Nephron progenitor cell (in vitro differentiated cells): ENCODE results near the gene HDAC9.
A peak's percentile ranks its signal among the peaks of the same experiment; 100 is the strongest.

Experiments
- DNase-seq: peaks from one replicate; pipeline ENCODE4 v3.0.0; 2021
- H3K27ac Mint-ChIP-seq: 2 replicates; pipeline ENCODE4 v1.8.0; 2021; ENCODE audit warnings: mild to moderate bottlenecking, moderate library complexity, mixed read lengths
- H3K27me3 Mint-ChIP-seq: 2 replicates; pipeline ENCODE4 v1.8.0; 2021; ENCODE audit warnings: mild to moderate bottlenecking, low read depth, mixed read lengths; ENCODE audit not compliant: poor library complexity
- H3K36me3 Mint-ChIP-seq: 2 replicates; pipeline ENCODE4 v1.8.0; 2021; ENCODE audit warnings: low read depth, mixed read lengths
- H3K4me1 Mint-ChIP-seq: 2 replicates; pipeline ENCODE4 v1.8.0; 2021; ENCODE audit warnings: mixed read lengths
- H3K4me3 Mint-ChIP-seq: 2 replicates; pipeline ENCODE4 v1.8.0; 2021; ENCODE audit warnings: mild to moderate bottlenecking, moderate library complexity, mixed read lengths
- H3K9me3 Mint-ChIP-seq: 2 replicates; pipeline ENCODE4 v1.8.0; 2021; ENCODE audit warnings: mild to moderate bottlenecking, moderate library complexity, mixed read lengths
- CTCF ChIP-seq: fragments of 200-600 bp; sonication (generic); IDR thresholded peaks from 2 replicates; pipeline ENCODE4 v1.5.0; 2021; ENCODE audit warnings: antibody characterized with exemption

The HDAC9 gene

GRCh38 chr7:18570890-18571478, 75.4 kb downstream of the HDAC9 start:
- Mint-ChIP-seq H3K36me3 (no peaks in the 10 kb centered on the region), H3K9me3 (no peaks in the 10 kb centered on the region), H3K27ac (no peak overlapping the region), H3K4me3 (no peak overlapping the region), H3K27me3 (no peaks in the 10 kb centered on the region), H3K4me1 (peaks cover 7% of the 10 kb centered on the region)
- TF ChIP-seq CTCF: peak; percentile 26
- DNase-seq: no peak

DNA sequence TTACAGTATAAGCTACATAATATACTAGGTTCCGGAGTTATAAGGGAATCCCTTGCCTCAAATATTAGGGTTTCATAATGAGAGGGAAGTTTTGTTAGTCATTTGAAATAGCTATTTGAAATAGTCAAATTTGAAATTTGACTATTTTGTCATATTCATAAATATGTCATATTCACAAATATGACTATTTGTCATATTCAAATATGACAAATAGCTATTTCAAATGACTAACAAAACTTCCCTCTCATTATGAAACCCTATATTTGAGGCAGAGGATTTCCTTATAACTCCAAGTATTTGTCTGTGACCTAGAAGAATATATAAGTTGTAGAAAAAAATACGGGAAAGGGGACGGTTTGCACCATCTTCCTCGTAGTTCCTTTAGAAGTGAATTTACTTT, 76.6 kb downstream of the HDAC9 start:
- DNase-seq: no peak
- Mint-ChIP-seq H3K36me3 (no peaks in the 10 kb centered on the region), H3K9me3 (no peaks in the 10 kb centered on the region), H3K4me1 (peaks cover 9% of the 10 kb centered on the region), H3K4me3 (no peak overlapping the region), H3K27ac (no peak overlapping the region), H3K27me3 (no peaks in the 10 kb centered on the region)
- TF ChIP-seq CTCF: no peak

GRCh38 chr7:18572885-18573284, 77.3 kb downstream of the HDAC9 start:
- H3K27ac Mint-ChIP-seq: no peak overlapping the region
- no peak for TF ChIP-seq CTCF
- no peak overlapping the region for H3K4me3 Mint-ChIP-seq

GRCh38 chr7:18573410-18574234, 78.1 kb downstream of the HDAC9 start:
- no peak for TF ChIP-seq CTCF
- no peaks in the 10 kb centered on the region for H3K27me3 Mint-ChIP-seq
- no peak overlapping the region for H3K4me3 Mint-ChIP-seq
- H3K36me3 Mint-ChIP-seq: no peaks in the 10 kb centered on the region
- no peak for DNase-seq
- no peak overlapping the region for H3K27ac Mint-ChIP-seq
- H3K4me1 Mint-ChIP-seq: peaks cover 13% of the 10 kb centered on the region
- no peaks in the 10 kb centered on the region for H3K9me3 Mint-ChIP-seq

More at GRCh38 chr7:18572885-18573284, 77.3 kb downstream of the HDAC9 start:
- Mint-ChIP-seq H3K27me3 (no peaks in the 10 kb centered on the region), H3K9me3 (no peaks in the 10 kb centered on the region), H3K4me1 (peaks cover 13% of the 10 kb centered on the region), H3K36me3 (no peaks in the 10 kb centered on the region)
- no peak for DNase-seq

DNA sequence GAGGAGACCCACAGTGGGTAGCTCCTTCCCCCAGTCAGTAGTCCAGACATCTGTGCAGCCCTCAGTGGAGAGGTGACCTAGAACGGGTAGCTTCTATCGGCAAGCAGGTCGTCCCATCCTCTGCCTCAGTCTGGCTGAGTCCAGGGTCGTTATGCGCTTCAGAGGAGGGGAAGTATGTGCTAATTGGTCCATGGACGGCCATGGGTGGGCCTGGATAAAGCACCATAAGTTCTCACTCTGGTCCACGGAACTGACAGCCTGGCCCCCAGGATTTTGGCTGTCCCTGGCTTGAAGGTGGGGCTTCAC, 78.6 kb downstream of the HDAC9 start:
- Mint-ChIP-seq H3K4me1 (peaks cover 13% of the 10 kb centered on the region), H3K4me3 (no peak overlapping the region), H3K27me3 (no peaks in the 10 kb centered on the region), H3K9me3 (no peaks in the 10 kb centered on the region), H3K27ac (no peak overlapping the region), H3K36me3 (no peaks in the 10 kb centered on the region)
- DNase-seq: no peak
- TF ChIP-seq CTCF: no peak

DNA sequence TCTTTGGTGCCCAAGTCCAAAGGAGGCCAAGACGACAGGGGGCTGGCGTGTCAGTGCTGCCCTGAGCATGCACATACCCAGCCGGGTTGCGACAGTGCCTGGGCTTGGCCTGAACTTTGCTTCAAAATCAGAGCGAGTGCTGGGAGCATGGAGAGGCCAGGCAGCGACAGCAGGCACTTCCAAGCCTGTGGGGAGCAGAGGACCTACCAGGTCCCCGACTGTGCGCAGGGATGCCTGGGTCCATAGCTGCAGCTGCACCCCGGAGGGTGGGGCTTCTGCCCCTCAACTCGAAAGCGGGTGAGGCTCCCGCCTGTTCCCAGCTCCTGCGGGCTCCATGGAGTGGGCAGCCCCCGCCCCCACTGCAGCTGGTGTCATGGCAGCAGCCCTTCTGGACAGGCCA, 79.1 kb downstream of the HDAC9 start:
- Mint-ChIP-seq H3K9me3 (no peaks in the 10 kb centered on the region), H3K27ac (no peak overlapping the region), H3K36me3 (no peaks in the 10 kb centered on the region), H3K27me3 (no peaks in the 10 kb centered on the region), H3K4me1 (peaks cover 13% of the 10 kb centered on the region), H3K4me3 (no peak overlapping the region)
- DNase-seq: no peak
- TF ChIP-seq CTCF: no peak
